Loucy (cell line): ENCODE measurements around the gene PPP1R10.
"Not testable (repeated sequence)": the region's sequence is repeated elsewhere in the genome, so short reads cannot be mapped to it uniquely, and the experiment has no call there.

Source experiments
- H2AFZ ChIP-seq: fragments of 200-600 bp; sonication (generic); 2 replicates; pipeline ENCODE4 v1.6.0; 2016; ENCODE audit warnings: antibody characterized with exemption, mild to moderate bottlenecking, low read length, moderate library complexity
- H3F3A ChIP-seq: fragments of 200-600 bp; 2 replicates; pipeline ENCODE4 v1.6.0; 2016; ENCODE audit warnings: antibody characterized with exemption, low read depth, mild to moderate bottlenecking
- H3K27me3 ChIP-seq: fragments of 200-600 bp; sonication (generic); 2 replicates; pipeline ENCODE4 v1.6.1; 2014; ENCODE audit warnings: low read length, mild to moderate bottlenecking; ENCODE audit not compliant: insufficient read depth, poor library complexity, severe bottlenecking
- H3K36me3 ChIP-seq: fragments of 200-600 bp; sonication (generic); 2 replicates; pipeline ENCODE4 v1.6.1; 2016; ENCODE audit warnings: low read length; ENCODE audit not compliant: insufficient read depth
- H3K4me1 ChIP-seq: fragments of 200-600 bp; sonication (generic); 2 replicates; pipeline ENCODE4 v1.5.1; 2014; ENCODE audit warnings: low read length, mild to moderate bottlenecking; ENCODE audit not compliant: insufficient read depth, poor library complexity, severe bottlenecking
- H3K4me2 ChIP-seq: fragments of 200-600 bp; sonication (generic); 2 replicates; pipeline ENCODE4 v1.6.0; 2014; ENCODE audit warnings: antibody characterized with exemption, low read length, low read depth, mild to moderate bottlenecking; ENCODE audit not compliant: poor library complexity, severe bottlenecking
- H3K4me3 ChIP-seq: fragments of 200-600 bp; sonication (generic); 2 replicates; pipeline ENCODE4 v1.5.1; 2014; ENCODE audit warnings: low read length, mild to moderate bottlenecking, mixed read lengths; ENCODE audit not compliant: poor library complexity, severe bottlenecking
- H3K79me2 ChIP-seq: fragments of 200-600 bp; sonication (generic); 2 replicates; pipeline ENCODE4 v1.6.1; 2014; ENCODE audit warnings: low read length; ENCODE audit not compliant: insufficient read depth
- H3K9ac ChIP-seq: fragments of 200-600 bp; sonication (generic); 2 replicates; pipeline ENCODE4 v1.6.0; 2014; ENCODE audit warnings: mild to moderate bottlenecking, low read depth, low read length, moderate library complexity; ENCODE audit not compliant: poor library complexity, severe bottlenecking
- H3K9me2 ChIP-seq: fragments of 200-600 bp; sonication (generic); replicated peaks from 2 replicates; pipeline ENCODE4 v1.6.1; 2016; ENCODE audit warnings: low read depth, low read length, mixed read lengths
- H3K9me3 ChIP-seq: fragments of 200-600 bp; sonication (generic); 2 replicates; pipeline ENCODE4 v1.6.1; 2014; ENCODE audit warnings: mild to moderate bottlenecking, antibody characterized with exemption, low read length, low read depth; ENCODE audit not compliant: insufficient read depth
- H4K20me1 ChIP-seq: fragments of 200-600 bp; sonication (generic); 2 replicates; pipeline ENCODE4 v1.6.0; 2014; ENCODE audit warnings: antibody characterized with exemption, low read length, mild to moderate bottlenecking; ENCODE audit not compliant: insufficient read depth, poor library complexity, severe bottlenecking
- CTCF ChIP-seq: fragments of 200-600 bp; sonication (generic); conservative IDR thresholded peaks from 2 replicates; pipeline ENCODE4 v1.5.1; 2014; ENCODE audit warnings: mild to moderate bottlenecking, antibody characterized with exemption, low read length
- EZH2phosphoT487 ChIP-seq: fragments of 200-600 bp; IDR thresholded peaks from 2 replicates; pipeline ENCODE4 v1.6.1; 2018; ENCODE audit warnings: antibody characterized with exemption, mild to moderate bottlenecking, moderate library complexity, borderline replicate concordance

PPP1R10 gene

DNA sequence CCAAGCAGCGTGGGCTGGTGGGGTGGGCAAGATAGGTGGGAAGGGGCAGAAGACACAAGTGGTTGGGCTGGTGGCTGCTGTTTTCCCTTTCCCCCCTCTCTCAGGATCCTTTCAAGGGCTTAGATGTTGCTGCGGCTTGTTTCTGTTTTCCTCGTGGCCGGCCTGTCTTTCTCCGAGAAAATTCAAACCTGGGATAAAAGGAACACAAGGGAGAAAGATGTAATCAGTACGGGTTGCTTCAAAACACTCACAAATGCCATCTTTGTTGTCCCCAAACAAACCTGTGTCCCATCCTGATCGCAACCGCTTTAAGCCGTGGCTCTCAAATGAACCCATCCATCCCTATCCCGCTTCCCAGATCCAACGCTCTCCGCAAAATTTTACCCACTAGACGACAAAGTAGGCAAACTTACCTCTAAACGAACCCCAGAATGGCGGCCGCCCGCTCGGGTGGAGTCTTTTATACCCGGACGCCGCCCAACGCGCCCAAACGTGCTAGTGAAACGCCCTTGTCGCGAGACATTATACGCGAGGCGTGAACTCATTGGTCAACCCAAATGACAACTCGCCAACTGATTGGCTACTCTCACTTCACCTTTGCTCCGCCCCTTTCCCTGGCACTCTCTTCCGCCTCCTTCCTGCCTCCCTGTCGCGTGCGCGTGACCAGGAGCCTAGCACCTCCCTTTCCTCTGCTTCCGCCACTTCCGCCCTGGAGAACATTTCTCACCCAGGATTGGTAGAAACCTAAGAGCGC is at the start of gene PPP1R10:
Gene PPP1R10 (minus strand): TSS at position 433 of the 754 bp plus-strand sequence. CDS start 7,299 bp downstream, outside the sequence.
- Histone ChIP-seq H3K4me3 (peak within 1 kb of the TSS; percentile 95), H3K4me1 (peaks cover 33% of the 10 kb centered on the region), H3K36me3 (peaks cover 15% of the 10 kb centered on the region), H2AFZ (peak within 1 kb of the TSS; percentile 89), H3K9ac (peak within 1 kb of the TSS; percentile 98), H3F3A (peaks cover 12% of the 10 kb centered on the region; the same call in 1 of the 2 replicates), H4K20me1 (peaks cover 41% of the 10 kb centered on the region), H3K4me2 (peak within 1 kb of the TSS; percentile 97), H3K9me3 (no peaks in the 10 kb centered on the region), H3K79me2 (peaks cover 75% of the 10 kb centered on the region), H3K9me2 (no peaks in the 10 kb centered on the region), H3K27me3 (peaks cover 19% of the 10 kb centered on the region)
- TF ChIP-seq CTCF: no peak
- no peak for TF ChIP-seq EZH2phosphoT487

- H3K79me2 ChIP-seq, H3K9me3 ChIP-seq, H3K4me3 ChIP-seq, H3K4me1 ChIP-seq, H4K20me1 ChIP-seq, H3K9me2 ChIP-seq, H3K27me3 ChIP-seq, H3K4me2 ChIP-seq, H3F3A ChIP-seq, H3K9ac ChIP-seq, H2AFZ ChIP-seq: not testable (repeated sequence)
- H3K36me3 ChIP-seq: peaks cover 31% of the 10 kb centered on the region; the same call in 1 of the 2 replicates
Observed at GRCh38 chr6:30666300-30666699, 49.3 kb upstream of the PPP1R10 start.

DNA sequence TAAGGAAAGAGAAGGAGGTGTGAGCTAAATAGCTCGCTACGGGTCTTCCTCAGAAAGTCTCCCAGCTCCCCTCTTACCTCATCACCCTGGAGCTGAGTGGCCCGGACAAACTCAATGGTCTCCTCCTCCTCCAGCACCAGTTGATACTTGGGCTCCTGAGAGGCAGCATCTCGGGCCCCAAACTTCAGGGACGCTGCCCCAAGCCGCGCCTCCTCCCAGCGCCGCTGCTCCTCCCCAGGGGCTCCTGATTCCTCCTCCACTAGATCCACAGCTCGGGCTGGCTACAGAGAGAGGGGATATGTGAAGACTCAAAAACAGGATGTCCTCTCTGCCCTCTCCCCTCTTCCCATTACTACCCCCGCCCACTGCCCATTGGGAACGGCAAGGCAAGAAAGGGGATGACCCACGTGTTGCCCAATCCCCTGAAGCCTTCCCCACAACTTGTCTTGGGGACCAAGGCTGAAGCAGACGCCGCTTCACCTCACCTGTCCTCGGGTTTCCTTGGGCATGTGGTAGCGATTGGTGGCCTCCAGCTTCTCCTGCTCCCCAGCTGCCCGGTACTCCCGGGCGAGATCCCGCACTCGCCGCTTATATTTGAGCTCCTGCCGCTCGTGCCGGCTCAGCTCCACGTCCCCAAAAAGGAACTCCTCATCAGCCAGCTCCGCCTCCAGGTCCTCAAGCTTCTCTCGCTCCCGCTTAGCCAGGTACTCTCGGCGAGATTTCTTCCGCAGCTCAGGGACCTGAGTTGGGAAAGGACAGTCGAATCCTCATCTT is 48.1 kb upstream of the PPP1R10 start:
- Histone ChIP-seq H3F3A (no peaks in the 10 kb centered on the region), H4K20me1 (no peaks in the 10 kb centered on the region), H2AFZ (no peak overlapping the region), H3K4me1 (no peaks in the 10 kb centered on the region), H3K4me3 (no peak overlapping the region), H3K27me3 (no peaks in the 10 kb centered on the region), H3K9ac (no peak overlapping the region), H3K9me3 (no peaks in the 10 kb centered on the region), H3K4me2 (no peak overlapping the region), H3K36me3 (peaks cover 34% of the 10 kb centered on the region; the same call in 1 of the 2 replicates), H3K79me2 (0 out of 2 replicates have a peak, but pooled peaks cover 4% of the 10 kb centered on the region), H3K9me2 (no peaks in the 10 kb centered on the region)
- TF ChIP-seq CTCF (no peak), EZH2phosphoT487 (no peak)

DNA sequence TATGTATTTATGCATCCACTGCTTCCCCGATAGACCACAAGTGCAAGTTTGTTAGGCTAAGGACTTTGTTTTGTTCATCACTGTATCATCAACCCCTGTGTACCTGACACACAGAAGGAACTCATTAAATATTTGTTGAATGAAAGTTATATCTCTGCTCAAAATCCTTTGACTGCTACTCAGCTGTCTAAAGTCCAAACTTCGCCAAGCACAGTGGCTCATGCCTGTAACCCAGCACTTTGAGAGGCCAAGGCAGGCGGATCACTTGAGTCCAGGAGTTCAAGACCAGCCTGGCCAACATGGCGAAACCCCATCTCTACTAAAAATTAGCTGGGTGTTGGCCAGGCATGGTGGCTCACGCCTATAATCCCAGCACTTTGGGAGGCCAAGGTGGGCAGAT is 40.9 kb upstream of the PPP1R10 start:
- not testable (repeated sequence) for H3K4me2 ChIP-seq, H3K4me1 ChIP-seq, H3K4me3 ChIP-seq, H4K20me1 ChIP-seq, H3K27me3 ChIP-seq, H3K79me2 ChIP-seq, H2AFZ ChIP-seq, H3K9me2 ChIP-seq, H3K9me3 ChIP-seq, H3F3A ChIP-seq, H3K9ac ChIP-seq
- H3K36me3 ChIP-seq: peaks cover 78% of the 10 kb centered on the region; the same call in 1 of the 2 replicates
